ENCODE results near the gene POLR2F.
"Not testable (repeated sequence)": the region's sequence is repeated elsewhere in the genome, so short reads cannot be mapped to it uniquely, and the experiment has no call there.

The POLR2F gene

GRCh38 chr22:37955825-37956397 is 2.4 kb downstream of the POLR2F start:
- DNase-seq = not testable (repeated sequence)

GRCh38 chr22:37957232-37957631 is 3.7 kb downstream of the POLR2F start:
- no peak for DNase-seq

- no peak for DNase-seq
Measured at GRCh38 chr22:37959231-37959825, 5.8 kb downstream of the POLR2F start.

GRCh38 chr22:37961062-37961461 is 7.6 kb downstream of the POLR2F start:
- DNase-seq = no peak

GRCh38 chr22:37965940-37966664 is 12.6 kb downstream of the POLR2F start:
- no peak for DNase-seq

GRCh38 chr22:37967147-37967546 is 13.6 kb downstream of the POLR2F start:
- DNase-seq = no peak

GRCh38 chr22:37967637-37968451 is 14.3 kb downstream of the POLR2F start:
- no peak for DNase-seq

- DNase-seq = no peak
Measured at GRCh38 chr22:37968452-37969251, 15.2 kb downstream of the POLR2F start.

- no peak for DNase-seq
Measured at GRCh38 chr22:37970864-37971263, 17.4 kb downstream of the POLR2F start.

- no peak for DNase-seq
Measured at GRCh38 chr22:37971475-37972434, 18.3 kb downstream of the POLR2F start.

- DNase-seq = no peak
Measured at GRCh38 chr22:37972527-37972926, 19.0 kb downstream of the POLR2F start.

GRCh38 chr22:37973271-37974170 is 20.0 kb downstream of the POLR2F start:
- DNase-seq = no peak

- DNase-seq = no peak
Measured at GRCh38 chr22:37975153-37975552, 21.7 kb downstream of the POLR2F start.

- not testable (repeated sequence) for DNase-seq
Measured at GRCh38 chr22:37976022-37976421, 22.5 kb downstream of the POLR2F start.

GRCh38 chr22:37976547-37976946 is 23.0 kb downstream of the POLR2F start:
- DNase-seq = no peak

GRCh38 chr22:37979782-37980181 is 26.3 kb downstream of the POLR2F start:
- no peak for DNase-seq

- DNase-seq = no peak
Measured at GRCh38 chr22:37981282-37982011, 27.9 kb downstream of the POLR2F start.

GRCh38 chr22:37982151-37982785 is 28.8 kb downstream of the POLR2F start:
- DNase-seq = no peak

Measured in GF-D8 (cell line).